ENCODE results near the gene PDGFRB.

Gene PDGFRB

DNA sequence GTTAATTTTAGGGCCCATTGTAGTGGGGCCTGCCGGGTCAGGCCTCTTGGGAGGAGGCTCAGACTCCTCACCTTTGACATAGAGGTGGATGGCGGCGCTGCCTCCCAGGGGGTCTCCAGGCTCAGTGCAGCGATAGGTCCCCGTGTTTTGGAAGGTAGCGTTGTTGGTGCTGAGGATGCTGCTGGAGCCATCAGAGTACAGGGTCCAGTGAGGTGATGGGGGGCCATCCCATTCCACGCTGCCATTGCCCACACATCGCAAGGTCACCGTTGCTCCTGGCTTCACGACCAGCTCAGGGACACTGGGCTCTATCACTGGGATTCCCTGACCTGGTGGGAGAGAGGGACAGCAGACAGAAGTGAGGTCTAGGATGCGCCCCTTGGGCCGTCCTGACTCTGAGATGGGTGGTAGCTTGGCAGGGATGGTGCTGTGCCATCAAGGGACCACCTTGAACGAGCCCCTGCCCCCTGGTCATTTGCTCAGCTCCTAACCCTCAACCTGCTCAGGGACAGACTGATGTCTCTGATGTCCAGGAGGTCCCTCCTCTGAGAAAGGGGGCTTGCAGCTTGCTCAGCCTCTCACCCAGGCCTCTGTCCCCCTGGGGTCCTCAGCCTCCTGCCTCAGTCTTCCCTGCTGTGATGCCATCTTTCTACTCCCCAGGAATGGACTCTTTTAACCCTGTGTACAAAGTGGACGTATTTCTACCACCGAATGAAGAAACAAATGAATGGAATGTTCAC lies 74.8 kb downstream of the PDGFRB start:
- DNase-seq = no peak

DNA sequence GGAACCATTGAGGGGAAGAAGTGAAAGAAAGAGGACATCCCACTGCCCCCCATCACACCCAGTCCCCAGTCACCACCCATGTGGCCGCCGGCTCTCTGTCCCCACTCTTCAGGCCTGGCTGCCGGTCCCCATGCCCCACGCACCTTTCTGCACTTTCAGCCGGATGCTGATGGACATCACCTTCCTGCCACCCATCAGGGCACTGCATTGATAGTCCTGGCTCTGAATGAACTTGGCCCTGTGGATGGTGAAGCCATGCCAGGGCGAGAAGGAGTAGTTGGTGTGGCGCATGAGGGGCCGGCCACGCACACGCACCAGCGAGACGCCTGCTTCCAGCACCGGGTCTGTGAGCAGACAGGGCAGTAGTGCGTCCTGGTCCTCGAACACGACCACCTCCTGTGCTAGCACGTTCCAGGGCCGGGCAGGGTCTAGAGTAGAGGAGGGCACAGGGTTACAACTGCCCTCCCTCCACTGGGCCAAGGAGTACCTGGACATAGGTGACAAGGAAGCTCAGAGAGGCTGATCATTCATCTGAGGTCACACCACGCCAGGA lies 75.7 kb downstream of the PDGFRB start:
- no peak for DNase-seq

DNA sequence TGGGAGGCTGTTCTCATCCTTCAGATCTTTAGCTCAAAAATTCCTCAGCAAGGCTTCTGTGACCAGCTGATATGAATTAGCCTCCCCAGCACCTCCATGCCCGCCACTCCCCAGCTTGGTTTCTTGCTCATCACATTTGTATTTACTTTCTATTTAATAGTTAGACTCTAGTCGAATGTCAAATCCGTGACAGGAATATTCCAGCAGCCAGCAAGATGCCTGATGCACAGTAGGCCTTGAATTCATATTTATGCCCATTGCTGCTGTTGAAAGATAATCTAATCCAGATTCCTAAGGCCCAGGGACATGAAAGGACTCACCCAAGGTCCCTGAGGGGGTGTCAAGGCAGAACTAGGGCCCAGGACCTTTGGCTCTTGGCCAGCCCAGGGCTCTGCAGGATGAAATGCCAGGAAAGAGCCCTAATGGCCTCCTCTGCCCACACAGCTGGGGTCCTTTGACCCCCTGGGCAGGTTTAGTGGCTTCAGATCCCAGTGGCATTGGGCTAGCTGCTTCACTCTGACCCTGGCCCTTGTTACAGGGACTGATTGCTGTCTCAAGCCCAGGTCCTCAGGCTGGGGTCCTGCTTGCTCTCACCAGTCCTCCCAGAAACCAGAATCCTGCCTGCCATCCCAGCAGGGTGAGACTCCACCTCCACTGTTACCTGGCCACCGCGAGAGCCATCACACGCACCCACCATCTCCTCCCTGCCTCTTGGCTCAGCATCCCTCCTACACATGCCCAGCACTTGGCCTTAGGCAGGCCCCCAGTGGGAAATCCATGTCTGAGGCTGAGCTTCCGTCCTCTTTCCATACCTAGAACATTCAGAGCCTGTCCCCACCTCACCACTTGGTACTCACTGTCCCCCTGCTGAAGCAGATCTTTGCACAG lies 76.6 kb downstream of the PDGFRB start:
- DNase-seq = no peak

DNA sequence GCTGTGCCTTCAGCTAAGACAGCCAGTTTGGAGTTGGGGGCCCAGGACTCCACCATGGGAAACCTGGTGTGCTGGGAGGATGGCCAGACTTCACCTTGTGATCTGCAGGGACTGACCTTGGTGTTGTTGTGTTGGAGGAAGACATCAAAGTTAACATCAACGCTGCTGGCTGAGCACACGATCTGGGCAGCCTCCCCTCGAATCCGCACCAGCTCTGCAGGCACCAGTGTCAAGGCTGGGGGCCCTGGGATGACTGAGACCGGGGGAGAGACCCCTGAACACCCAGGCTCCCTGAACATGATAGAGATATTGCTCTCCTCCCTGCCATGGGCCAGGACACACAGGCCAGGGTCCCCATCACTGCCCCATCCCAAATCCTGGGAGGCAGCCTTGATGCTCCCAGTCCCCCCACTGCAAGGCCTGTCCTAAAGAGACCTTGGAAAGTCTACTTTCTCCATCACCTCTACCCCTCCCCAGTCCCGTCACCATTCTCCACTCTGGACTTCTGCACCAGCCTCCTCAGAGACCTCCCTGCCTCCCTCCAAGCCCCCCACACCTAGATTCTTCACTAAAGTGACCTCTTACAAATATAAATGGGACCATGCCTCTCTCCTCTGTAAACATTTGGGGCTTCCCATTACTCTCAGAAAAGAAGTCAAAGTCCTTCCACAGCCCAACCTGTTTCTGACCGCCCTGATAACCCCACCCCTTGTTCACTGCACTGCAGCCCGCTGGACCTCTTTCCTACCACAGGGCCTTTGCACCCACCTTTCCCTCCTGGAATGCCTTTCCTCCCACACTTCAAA lies 77.4 kb downstream of the PDGFRB start:
- no peak for DNase-seq

DNA sequence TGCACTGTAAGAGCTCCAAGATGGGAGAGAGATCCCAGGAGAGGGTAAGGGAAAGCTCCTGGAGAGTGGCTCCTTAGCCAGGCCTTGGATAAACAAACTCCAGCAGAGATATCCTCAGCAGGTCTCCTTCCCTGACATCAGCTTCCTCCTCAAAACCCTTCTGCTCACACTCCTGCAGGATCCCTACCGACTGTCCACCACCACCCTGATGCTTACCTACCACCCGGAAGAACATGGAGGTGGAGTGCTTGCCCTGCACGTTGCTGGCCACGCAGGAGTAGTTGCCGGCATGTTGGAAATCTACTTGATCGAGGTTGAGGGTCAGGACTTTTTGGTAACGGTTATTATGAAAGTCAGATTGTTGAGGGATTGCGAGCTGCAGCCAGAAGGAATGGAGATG lies 78.6 kb downstream of the PDGFRB start:
- no peak for DNase-seq

DNA sequence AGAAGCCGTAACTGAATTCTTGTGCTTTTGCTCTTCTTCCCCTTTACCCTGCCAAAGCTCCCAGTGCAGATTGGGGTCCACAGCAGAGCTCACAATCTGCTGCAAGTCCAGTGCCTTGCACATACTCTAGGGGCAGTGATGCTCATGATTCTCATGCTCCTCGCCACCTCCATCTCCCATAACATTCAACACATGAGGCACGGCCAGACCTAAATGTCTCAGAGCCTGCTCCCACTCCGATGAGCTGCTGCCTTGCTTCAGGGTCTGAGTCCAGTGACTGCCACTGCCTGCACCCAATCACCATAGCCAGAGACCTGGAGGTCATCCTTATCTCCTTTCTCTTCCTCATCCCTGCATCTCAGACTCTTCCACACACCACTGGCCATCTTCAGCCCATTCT lies 79.8 kb downstream of the PDGFRB start:
- no peak for DNase-seq

DNA sequence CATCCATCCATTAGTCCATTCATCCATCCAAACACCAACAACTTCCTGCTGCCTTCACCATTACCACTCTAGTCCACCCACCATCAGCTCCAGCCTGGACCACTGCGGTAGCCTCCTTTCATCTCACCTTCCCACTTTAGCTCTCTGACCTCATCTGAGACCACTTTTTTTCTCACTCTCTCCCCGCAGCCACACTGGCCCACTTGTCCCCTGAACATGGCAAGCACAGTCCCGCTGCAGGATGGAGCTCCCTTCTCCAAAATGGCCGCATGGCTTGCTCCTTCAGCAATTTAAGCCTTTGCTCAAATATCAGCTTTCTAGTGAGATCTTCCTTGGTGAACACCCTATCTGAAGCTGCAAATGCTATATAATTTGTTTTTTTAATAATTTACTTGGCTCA lies 80.4 kb downstream of the PDGFRB start:
- DNase-seq = no peak

DNA sequence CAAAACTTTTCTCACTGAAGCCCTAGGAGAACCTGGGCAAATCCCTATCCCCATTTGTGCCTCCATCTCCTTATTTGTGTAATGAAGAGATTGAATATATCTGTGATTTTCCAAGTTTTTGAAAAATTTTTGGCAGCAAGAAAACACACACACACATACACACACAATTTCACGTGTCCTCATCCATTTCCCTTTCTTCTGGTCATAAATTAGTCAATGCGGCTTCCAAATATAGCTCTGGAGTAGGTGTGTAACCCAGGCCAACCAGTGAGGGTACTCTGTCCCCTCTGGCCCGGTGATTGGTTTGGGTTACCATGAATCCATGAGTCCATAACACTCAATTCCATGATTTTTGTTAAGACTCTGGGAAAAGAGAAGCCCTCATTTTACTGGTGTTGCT lies 82.0 kb downstream of the PDGFRB start:
- no peak for DNase-seq

DNA sequence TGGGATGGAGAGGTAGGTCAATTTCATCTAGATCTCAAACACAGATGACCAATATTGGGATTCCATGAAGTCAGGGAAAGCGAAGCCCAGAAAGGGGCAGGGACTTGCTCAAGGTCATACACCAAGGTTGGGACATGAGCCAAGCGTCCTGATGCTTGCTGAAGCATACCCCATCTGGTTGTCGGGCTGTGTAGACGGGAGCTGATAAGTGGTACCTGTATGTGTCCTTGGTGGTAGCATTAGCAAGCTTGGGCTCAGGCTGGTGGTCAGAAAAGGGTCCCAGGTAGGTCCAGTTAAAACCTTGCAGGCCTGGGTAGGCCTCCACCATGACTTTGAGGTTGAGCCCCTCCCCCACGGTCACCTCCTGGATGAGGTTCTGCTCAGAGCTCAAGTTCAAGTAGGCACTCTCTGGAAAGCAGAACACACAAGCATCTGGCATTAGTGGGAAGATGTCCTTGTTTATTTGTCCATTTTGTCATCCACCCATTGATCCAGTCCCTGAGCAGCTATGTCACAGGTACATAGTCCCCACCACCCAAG lies 82.5 kb downstream of the PDGFRB start:
- no peak for DNase-seq

DNA sequence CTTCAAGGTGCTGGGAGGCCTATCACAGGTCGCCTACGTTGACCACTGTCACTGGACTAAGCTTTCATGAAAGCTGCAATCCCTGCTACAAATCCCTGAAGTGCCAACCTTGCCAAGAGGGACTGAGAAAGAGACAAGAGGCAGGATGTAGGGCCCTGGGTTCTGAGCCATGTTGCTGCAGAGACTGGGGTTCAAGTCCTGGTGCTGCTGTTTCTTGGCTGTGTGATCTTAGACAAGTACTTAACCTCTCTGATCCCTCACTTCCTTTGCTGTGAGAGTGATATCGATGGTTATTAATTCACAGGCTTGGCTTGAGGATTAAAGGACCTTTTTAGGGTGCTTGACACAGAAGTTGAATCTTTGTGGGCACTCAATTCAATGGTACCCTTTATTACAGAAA lies 84.8 kb downstream of the PDGFRB start:
- DNase-seq = no peak

DNA sequence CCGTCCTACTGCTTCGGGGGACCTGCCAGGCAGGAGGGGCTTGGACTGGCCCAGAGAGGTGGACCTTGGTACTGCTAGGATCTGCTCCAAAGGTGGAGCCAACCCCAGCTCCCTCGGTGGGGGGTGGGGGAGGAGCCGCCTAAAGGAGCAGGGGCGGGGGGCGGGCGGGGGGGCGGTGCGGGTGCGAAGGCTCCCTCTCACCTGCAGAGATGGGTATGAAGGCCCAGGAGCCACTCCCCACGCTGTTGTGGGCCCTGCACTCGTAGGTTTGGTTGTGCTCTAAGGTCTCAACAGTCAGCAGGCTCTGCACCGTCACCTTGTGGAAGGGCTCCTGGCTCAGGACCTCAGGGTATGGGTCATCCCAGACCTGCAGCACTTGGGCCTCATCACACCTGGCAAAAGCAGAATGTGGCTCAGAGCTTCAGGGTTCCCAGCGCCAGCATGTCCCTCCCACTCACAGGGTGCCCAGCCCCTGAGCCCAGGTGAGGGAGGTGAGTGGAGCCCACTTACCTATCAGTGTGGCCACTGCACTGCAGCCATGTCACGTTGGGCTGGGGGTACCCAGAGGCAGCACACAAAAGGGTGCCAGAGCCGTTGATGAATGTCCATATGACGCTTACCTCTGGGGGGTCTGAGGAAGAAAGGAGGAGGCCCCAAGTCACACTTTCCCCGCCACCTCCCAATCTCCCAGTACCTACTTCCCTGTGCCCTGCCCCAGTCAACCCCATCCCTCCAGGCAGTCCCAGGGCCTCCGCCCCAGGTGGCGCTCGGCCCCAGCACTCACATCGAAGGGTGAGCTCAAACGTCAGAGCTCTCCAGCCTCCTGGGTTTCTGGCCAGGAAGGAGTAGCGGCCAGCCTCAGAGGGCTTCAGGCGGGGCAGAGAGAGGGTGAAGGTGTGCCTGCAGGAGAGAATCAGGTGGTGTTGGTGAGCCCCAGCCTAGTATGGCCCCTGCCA lies 85.7 kb downstream of the PDGFRB start:
- no peak for DNase-seq

DNA sequence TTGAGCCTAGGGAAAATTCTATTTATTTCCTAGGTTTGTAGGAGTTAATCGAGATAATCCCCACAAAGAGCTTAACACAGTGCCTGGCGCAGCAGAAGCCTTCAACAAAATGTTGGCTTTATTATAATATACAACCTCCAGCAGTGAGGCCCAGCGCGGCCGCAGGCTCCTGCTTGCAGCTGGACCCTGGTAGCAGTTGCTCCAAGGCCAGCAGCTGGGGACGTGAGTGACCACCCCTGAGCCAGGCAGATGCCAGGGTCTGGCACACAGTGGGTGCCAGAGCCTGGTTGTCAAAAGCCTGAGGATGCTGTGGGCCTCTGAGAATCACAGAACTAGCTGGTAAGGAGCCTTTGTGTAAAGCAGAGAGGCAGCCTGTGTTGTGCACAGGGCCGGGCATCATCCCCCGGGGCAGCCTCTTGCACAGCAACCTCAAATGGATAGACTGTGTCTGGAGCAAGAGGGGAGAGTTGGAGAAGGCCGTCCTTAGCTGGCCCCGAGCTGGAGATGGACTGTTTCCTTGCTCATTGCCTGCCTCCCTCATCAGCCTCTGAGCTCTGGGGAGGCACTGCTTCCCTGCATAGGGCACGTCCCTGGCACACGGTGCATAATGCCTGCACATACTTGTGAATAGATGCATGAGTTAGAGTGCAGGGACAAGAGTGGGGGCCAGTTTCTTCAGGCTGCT lies 86.5 kb downstream of the PDGFRB start:
- DNase-seq = no peak

DNA sequence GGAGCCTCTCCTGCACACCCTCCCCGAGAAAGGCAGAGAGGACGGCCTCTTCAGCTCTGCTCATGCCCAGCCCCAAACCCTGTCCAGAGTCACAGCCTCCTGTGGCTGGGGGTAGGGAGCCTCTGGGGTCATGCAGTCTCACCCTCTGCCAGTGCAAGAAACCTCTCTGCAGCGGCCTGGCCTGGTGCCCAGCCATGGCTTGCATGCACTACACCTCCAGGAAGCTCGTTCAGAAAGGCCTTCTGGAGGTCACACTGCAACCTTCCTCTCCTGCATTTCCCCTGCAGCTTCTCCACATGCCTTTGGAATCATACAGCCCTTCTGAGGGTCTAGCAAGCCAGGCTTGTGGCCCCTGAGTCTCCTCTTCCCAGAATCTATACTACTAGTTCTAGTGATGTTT lies 87.2 kb downstream of the PDGFRB start:
- DNase-seq = no peak

DNA sequence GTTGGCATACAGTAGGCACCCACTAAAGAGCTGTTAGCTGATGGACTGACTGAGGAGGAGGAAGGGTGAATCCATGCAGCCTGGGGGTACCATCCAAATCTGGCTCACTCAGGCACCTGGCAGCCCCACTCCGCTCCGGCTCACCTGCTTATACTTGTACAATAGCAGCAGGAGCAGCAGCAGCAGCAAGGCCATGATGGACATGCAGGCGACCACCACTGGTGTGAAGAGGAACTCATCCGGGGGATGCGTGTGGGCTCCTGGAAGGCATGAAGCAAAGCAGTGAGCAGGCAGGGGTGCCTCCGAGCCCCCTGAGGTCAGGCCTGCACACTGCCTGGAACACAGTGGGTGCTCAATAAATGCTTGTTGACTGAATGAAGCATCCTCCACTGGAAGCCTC lies 87.6 kb downstream of the PDGFRB start:
- no peak for DNase-seq

DNA sequence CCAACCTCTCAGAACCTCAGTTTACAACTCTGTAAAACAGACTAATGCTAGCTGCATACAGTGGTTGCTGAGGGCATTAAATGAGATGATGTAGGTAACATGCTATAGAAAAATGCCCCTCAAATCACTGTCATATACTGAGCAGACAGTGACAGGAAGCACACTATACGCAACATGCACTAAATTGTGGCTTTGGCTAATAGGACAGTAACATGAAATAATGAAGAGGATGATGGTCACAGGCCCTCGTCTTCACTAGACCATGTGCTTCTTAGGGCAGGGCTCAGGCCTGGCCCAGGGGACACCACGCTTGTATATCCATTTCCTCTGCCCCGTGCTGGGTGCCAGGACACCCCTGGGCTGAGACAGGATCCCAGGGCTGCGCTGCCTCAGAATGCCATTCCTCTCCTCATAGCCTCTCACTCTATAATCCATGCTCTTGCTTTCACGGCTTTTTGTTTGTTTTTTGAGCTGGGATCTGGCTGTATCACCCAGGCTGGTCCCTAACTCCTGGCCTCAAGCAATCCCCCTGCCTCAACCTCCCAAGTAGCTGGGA lies 88.2 kb downstream of the PDGFRB start:
- no peak for DNase-seq

DNA sequence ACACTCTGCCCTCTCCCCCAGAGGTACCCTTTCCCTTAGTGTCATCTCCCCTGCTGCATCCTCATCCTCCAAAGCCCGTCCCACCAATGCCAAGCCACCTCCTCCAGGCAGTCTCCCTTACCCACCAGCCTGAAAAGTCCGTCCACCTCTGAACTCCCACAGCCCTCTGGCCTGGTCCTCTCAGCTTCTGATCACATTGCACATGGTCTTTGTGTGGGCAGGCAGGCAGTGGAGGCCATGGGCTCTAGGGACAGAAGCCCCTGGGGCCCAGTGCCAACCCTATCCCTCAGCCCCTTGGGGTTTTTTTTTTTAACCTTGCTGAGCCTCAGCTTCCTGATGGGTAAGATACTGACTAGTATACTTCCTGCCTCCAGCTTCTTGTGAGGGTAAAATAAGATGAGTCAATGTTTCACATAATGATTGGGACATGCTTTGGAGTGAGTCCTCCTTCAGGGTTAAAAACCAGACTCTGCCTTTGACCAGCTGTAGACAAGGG lies 88.7 kb downstream of the PDGFRB start:
- DNase-seq = no peak

DNA sequence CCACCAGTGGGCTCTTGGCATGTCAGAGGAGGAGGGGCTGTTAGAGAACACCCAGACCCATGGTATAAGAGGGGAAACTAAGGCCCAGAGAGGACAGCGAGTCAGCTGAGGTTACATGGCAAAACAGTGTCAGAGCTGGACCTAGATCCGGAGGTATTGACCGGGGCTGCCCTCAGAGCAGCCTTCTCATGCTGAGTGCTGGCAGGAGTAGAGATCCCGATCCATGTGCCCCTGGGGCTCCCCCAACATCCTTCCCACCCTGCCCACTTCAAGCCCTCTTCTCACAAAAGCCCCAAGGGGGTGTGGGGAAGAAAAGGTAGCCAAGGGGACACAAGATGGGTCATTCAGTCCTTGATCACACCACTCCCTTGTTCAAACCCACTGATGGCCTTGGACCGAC lies 89.2 kb downstream of the PDGFRB start:
- no peak for DNase-seq

DNA sequence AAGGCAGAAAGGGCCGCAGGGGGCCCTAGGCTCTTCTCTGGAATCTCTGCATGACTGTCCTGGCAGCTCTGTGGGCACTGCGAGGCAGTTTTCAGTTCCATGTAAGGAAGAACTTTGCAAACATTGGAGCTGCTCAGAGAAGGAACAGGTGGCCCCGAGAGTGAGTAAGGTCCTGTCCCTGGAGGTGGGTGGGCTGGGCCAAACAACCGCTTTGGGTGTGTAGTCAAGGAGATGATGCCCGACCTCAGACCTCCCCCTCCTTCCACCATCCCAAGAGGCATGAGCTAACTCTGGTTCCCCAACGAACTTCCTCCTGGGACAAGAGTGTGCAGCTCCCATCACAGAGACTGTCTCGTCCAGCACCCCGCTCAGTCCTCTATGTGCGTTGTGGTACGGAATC lies 89.8 kb downstream of the PDGFRB start:
- DNase-seq = no peak

DNA sequence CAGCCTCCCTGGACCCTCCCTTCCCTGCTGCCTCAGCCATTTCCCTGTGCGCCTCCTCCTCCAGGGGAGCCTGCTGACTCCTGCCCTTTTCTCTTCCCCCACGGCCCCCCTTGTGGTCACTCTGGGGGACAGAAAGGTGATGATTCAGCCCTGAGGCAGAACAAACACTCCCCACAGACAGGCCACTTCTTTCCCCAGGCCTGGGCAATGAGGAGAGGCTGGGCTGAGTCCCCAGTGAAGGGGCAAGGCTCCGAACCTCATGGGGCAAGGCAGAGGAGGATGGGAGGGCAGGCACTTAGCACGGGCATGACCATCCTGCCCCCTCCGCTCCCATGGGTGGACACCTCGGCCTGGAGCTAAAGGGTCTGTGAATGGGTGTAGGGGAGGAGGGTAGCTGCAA lies 90.3 kb downstream of the PDGFRB start:
- DNase-seq = no peak

DNA sequence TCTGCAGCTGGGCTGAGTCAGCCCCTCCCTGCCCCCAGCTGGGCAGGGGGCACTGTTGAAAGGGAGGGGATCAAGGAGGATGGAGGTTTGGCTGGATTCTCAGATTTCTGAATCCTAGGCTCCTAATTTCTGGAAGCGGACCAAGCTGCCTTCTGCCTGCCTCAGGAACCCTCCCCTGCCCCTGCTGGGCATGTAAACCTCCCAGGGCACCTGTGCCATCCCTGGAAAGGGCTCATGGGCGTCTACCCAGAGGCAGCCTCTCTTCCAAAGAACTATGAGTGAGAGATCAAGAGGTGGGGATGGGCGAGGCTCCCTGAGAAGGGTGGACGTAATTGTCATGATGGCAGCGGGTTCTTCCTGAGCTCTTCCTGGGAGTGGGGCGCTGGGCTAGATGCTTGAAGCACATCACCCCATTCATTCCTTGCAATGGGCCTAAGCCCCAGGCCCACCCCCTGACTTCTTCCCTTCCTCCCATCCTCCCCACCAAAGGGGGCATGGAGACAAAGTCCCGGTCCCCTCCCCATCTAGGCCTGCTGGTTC lies 90.9 kb downstream of the PDGFRB start:
- no peak for DNase-seq
